H1 (cell line): ENCODE measurements around the gene BLOC1S3. TPM values are rescaled to one million over a fixed set of nuclear protein-coding genes. Genes with fewer than 3 reads are reported as not detected.

Experiments
- CTCF ChIA-PET: fragments of 300-600 bp; sonication (Branson Sonifier 250); formaldehyde crosslinking; loops from one replicate; lab custom pipeline; 2021; ENCODE audit not compliant: partially characterized antibody; lab: Charles Lee
- POLR2A ChIA-PET: fragments of 300-600 bp; sonication (Branson Sonifier 250); formaldehyde crosslinking; loops from one replicate; lab custom pipeline; 2021; ENCODE audit warnings: inconsistent platforms; ENCODE audit not compliant: partially characterized antibody; lab: Charles Lee
- DNase-seq, 2 experiments: peaks; one replicate each; pipeline versions ENCODE4 v3.0.0 to v3.0.0-alpha.2; 2010 to 2022; ENCODE audit warnings: low spot score in 2 of 2, low read depth in 1 of 2, mixed read lengths in 1 of 2
- FAIRE-seq: peaks from 2 replicates; lab custom pipeline; 2011; peaks lifted over from hg19 to GRCh38; lab: Jason Lieb, UNC
- H2AFZ ChIP-seq: 2 replicates; pipeline ENCODE4 v1.8.1; 2012; ENCODE audit warnings: low read length, inconsistent platforms
- H2AK5ac ChIP-seq: 2 replicates; pipeline ENCODE4 v1.6.1; 2013; ENCODE audit warnings: low read depth, low read length
- H2BK120ac ChIP-seq: replicated peaks from 2 replicates; pipeline ENCODE3; 2013; ENCODE audit warnings: low read depth, low read length, inconsistent platforms
- H2BK12ac ChIP-seq: 2 replicates; pipeline ENCODE4 v1.6.1; 2013; ENCODE audit warnings: low read depth, low read length
- H2BK15ac ChIP-seq: 2 replicates; pipeline ENCODE4 v1.6.1; 2013; ENCODE audit warnings: low read length
- H2BK20ac ChIP-seq: 2 replicates; pipeline ENCODE4 v1.6.1; 2013; ENCODE audit warnings: low read length
- H2BK5ac ChIP-seq: 2 replicates; pipeline ENCODE4 v1.6.1; 2013; ENCODE audit warnings: low read depth, low read length
- H3K14ac ChIP-seq: 2 replicates; pipeline ENCODE4 v1.6.1; 2013; ENCODE audit warnings: inconsistent platforms; ENCODE audit not compliant: insufficient read length
- H3K18ac ChIP-seq: 2 replicates; pipeline ENCODE4 v1.6.1; 2013; ENCODE audit warnings: low read length; ENCODE audit errors: extremely low read depth
- H3K23ac ChIP-seq: 2 replicates; pipeline ENCODE4 v1.6.1; 2013; ENCODE audit warnings: inconsistent platforms; ENCODE audit not compliant: insufficient read length
- H3K23me2 ChIP-seq: 2 replicates; pipeline ENCODE4 v1.6.1; 2013; ENCODE audit warnings: low read depth, low read length
- H3K27ac ChIP-seq: 2 replicates; pipeline ENCODE4 v1.6.1; 2011; ENCODE audit warnings: low read depth, low read length, inconsistent platforms
- H3K27me3 ChIP-seq, 4 experiments: replicated peaks in 1 of 4; 1 replicate in 1 of 4; 2 replicates in 3 of 4; pipeline versions ENCODE4 v1.6.1 to v1.8.1; 2011 to 2013; ENCODE audit warnings: low read length in 3 of 4, mild to moderate bottlenecking in 3 of 4, inconsistent platforms in 2 of 4, mixed read lengths in 2 of 4, moderate library complexity in 1 of 4; ENCODE audit not compliant: control insufficient read depth in 3 of 4, insufficient read depth in 3 of 4; ENCODE audit errors: extremely low read depth in 1 of 4
- H3K36me3 ChIP-seq, 4 experiments: 2 replicates each; pipeline versions ENCODE4 v1.6.1 to v1.8.1; 2011 to 2013; ENCODE audit warnings: mild to moderate bottlenecking in 4 of 4, low read length in 3 of 4, moderate library complexity in 2 of 4, control low read depth in 1 of 4, inconsistent platforms in 1 of 4; ENCODE audit not compliant: insufficient read depth in 4 of 4, control insufficient read depth in 2 of 4
- H3K4ac ChIP-seq: replicated peaks from 2 replicates; pipeline ENCODE3; 2013; ENCODE audit warnings: low read length, low read depth, mixed read lengths, inconsistent platforms; ENCODE audit not compliant: insufficient read length
- H3K4me1 ChIP-seq, 4 experiments: replicated peaks in 1 of 4; 1 replicate in 1 of 4; 2 replicates in 3 of 4; pipeline versions ENCODE4 v1.6.1 to v1.8.1; 2011 to 2013; ENCODE audit warnings: low read length in 3 of 4, inconsistent platforms in 2 of 4, mixed read lengths in 1 of 4; ENCODE audit not compliant: insufficient read depth in 4 of 4, control insufficient read depth in 3 of 4
- H3K4me2 ChIP-seq, 2 experiments: 2 replicates each; pipeline versions ENCODE4 v1.6.1 to v1.8.1; 2011 to 2013; ENCODE audit warnings: low read depth in 2 of 2, low read length in 2 of 2, control low read depth in 1 of 2, inconsistent platforms in 1 of 2, mild to moderate bottlenecking in 1 of 2; ENCODE audit not compliant: insufficient read depth in 1 of 2
- H3K4me3 ChIP-seq, 4 experiments: fragments of 200-600, 300-600 bp in 1 of 4; sonication (generic), shearing (Covaris generic), sonication (Bioruptor Twin) in 1 of 4; 2 replicates each; pipeline versions ENCODE4 v1.5.1 to v1.8.1; 2011 to 2016; ENCODE audit warnings: low read length in 4 of 4, low read depth in 3 of 4, control low read depth in 2 of 4, inconsistent platforms in 2 of 4, mild to moderate bottlenecking in 2 of 4, mixed read lengths in 1 of 4, moderate library complexity in 1 of 4; ENCODE audit not compliant: insufficient read depth in 2 of 4; ENCODE audit errors: extremely low read depth in 1 of 4
- H3K56ac ChIP-seq: replicated peaks from 2 replicates; pipeline ENCODE3; 2013; ENCODE audit warnings: low read depth, mild to moderate bottlenecking, mixed read lengths, low read length, inconsistent platforms; ENCODE audit not compliant: insufficient read length
- H3K79me1 ChIP-seq: 2 replicates; pipeline ENCODE4 v1.6.1; 2013; ENCODE audit warnings: low read depth, low read length, control low read depth
- H3K79me2 ChIP-seq, 2 experiments: 2 replicates each; pipeline versions ENCODE4 v1.6.1 to v1.8.1; 2012 to 2013; ENCODE audit warnings: low read length in 2 of 2, mild to moderate bottlenecking in 2 of 2, inconsistent platforms in 1 of 2; ENCODE audit not compliant: insufficient read depth in 2 of 2, control insufficient read depth in 1 of 2
- H3K9ac ChIP-seq, 4 experiments: replicated peaks in 1 of 4; 1 replicate in 1 of 4; 2 replicates in 3 of 4; pipeline versions ENCODE4 v1.6.1 to v1.8.1; 2011 to 2013; ENCODE audit warnings: low read depth in 3 of 4, low read length in 3 of 4, control low read depth in 2 of 4, mild to moderate bottlenecking in 2 of 4, moderate library complexity in 2 of 4, inconsistent platforms in 1 of 4; ENCODE audit errors: extremely low read depth in 1 of 4
- H3K9me3 ChIP-seq, 2 experiments: 2 replicates each; pipeline versions ENCODE4 v1.6.1 to v1.8.1; 2012 to 2013; ENCODE audit warnings: mild to moderate bottlenecking in 2 of 2, moderate library complexity in 2 of 2, control low read depth in 1 of 2, inconsistent platforms in 1 of 2, low read depth in 1 of 2, low read length in 1 of 2, mixed read lengths in 1 of 2; ENCODE audit not compliant: insufficient read depth in 2 of 2
- H4K20me1 ChIP-seq, 2 experiments: replicated peaks in 1 of 2; 2 replicates each; pipeline versions ENCODE3 to v1.8.1; 2011 to 2013; ENCODE audit warnings: inconsistent platforms in 2 of 2, low read length in 2 of 2, mild to moderate bottlenecking in 1 of 2; ENCODE audit not compliant: insufficient read depth in 2 of 2, control insufficient read depth in 1 of 2
- H4K5ac ChIP-seq: 2 replicates; pipeline ENCODE4 v1.6.1; 2013; ENCODE audit warnings: low read length, low read depth, mixed read lengths, inconsistent platforms; ENCODE audit not compliant: insufficient read length
- H4K8ac ChIP-seq: 2 replicates; pipeline ENCODE4 v1.8.0; 2013; ENCODE audit warnings: mild to moderate bottlenecking, moderate library complexity, low read length, inconsistent platforms; ENCODE audit not compliant: insufficient read depth; ENCODE audit errors: extremely low read depth
- H4K91ac ChIP-seq: replicated peaks from 2 replicates; pipeline ENCODE3; 2013; ENCODE audit warnings: low read length, mixed read lengths, inconsistent platforms; ENCODE audit not compliant: insufficient read length
- CBX8 ChIP-seq: fragments of 300-800, 300-1000 bp; sonication (generic); IDR thresholded peaks from 2 replicates; pipeline ENCODE4 v1.7.1; 2016; ENCODE audit warnings: low read depth, low read length, borderline replicate concordance
- FOSL1 ChIP-seq: IDR thresholded peaks from 2 replicates; pipeline ENCODE4 v1.6.1; 2011; ENCODE audit warnings: mild to moderate bottlenecking, low read depth, low read length, moderate library complexity; ENCODE audit not compliant: insufficient read depth
- KDM1A ChIP-seq: fragments of 200-600, 300-600 bp; sonication (generic); IDR thresholded peaks from 2 replicates; pipeline ENCODE4 v1.7.1; 2016; ENCODE audit warnings: mild to moderate bottlenecking, low read length, borderline replicate concordance
- KDM4A ChIP-seq: IDR thresholded peaks from one replicate; pipeline ENCODE4 v1.7.1; 2012; ENCODE audit warnings: low read depth, mild to moderate bottlenecking, moderate library complexity, low read length, inconsistent platforms; ENCODE audit not compliant: severe bottlenecking
- SIRT6 ChIP-seq: IDR thresholded peaks from one replicate; pipeline ENCODE4 v1.7.1; 2012; ENCODE audit warnings: low read length, inconsistent platforms
- SP2 ChIP-seq: IDR thresholded peaks from 2 replicates; pipeline ENCODE4 v1.6.1; 2012; ENCODE audit warnings: mild to moderate bottlenecking, low read length, inconsistent platforms
- WGBS, 2 experiments: shearing (Covaris generic) in 1 of 2; methylation state at CpG; one replicate each; pipeline versions ENCODE4 v1.1.6 to v1.1.7; 2013 to 2015; ENCODE audit warnings: low lambda C conversion rate in 2 of 2, mixed read lengths in 2 of 2, inconsistent platforms in 1 of 2, low coverage in 1 of 2, missing lambda C conversion rate in 1 of 2; ENCODE audit not compliant: insufficient replicate concordance in 2 of 2, insufficient coverage in 1 of 2, insufficient read length in 1 of 2; ENCODE audit errors: extremely low coverage in 1 of 2, missing lambda C conversion rate in 1 of 2; 5-methylcytosine and 5-hydroxymethylcytosine counted together
- polyA plus RNA-seq, 7 experiments: library from polyadenylated mRNA; depleted of rRNA in 3 of 7; stranded (reverse) in 5 of 7; unstranded in 2 of 7; fragments of >200 nt in 5 of 7; fragments of 200-250 nt in 2 of 7; gene quantifications; 1 replicate in 5 of 7; 2 replicates in 1 of 7; 4 replicates in 1 of 7; pipeline versions ENCODE4 v1.2.1 to v1.2.3, GENCODE V29; 2011 to 2013; ENCODE audit warnings: missing spikeins in 2 of 7, mixed read lengths in 2 of 7
- total RNA-seq: library from RNA; stranded (reverse); fragmentation: NEBNext Ultra II Directional; extraction: Animal tissue kit (Norgen Biotek cat#: 25700); gene quantifications from 2 replicates; pipeline ENCODE4 v1.2.1, GENCODE V29; 2021
- TF ChIP-seq, protein P1 (sequence below): IDR thresholded peaks from 2 replicates; pipeline ENCODE4 v1.6.1; 2012; ENCODE audit warnings: inconsistent platforms

The BLOC1S3 gene
- total and polyA plus RNA-seq, 2 of the 8 experiments (the other 6 are each of a cell fraction or from before 2014, with no cell fraction given) = 6.0 to 6.1 TPM

DNA sequence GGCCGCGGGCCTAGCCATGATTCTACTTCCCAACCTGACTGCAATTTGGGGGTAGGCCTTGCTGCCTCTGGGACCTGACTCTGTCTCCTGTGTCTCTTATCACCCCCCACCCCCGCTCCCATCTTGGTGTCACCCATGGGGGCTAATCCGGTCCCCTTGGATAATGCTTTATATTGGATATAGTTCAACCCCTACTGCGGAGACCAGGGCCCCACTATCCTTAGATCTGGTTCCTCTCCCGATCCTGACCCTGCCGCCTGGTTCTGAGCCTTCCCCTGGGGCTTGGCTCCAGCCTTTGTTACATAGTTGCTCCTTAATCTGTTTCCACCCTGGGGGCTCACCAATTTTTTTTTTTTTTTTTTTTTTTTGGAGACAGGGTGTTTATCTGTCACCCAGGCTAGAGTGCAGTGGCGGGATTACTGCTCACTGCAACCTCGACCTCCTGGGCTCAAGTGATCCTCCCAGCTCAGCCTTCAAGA is 1.3 kb downstream of the BLOC1S3 start:
- no peak overlapping the region for H3K14ac ChIP-seq
- H3K27me3 ChIP-seq = no peaks in the 10 kb centered on the region
- no peak overlapping the region for H2AK5ac ChIP-seq
- ChIA-PET CTCF (interaction anchor here (0.6 to 2.0 kb wide), 5 partner anchors 16 to 1089 kb away, joined by 3 to 6 read pairs (median 4); no protein-coding TSS in a partner anchor), POLR2A (interaction anchor here (1.0 to 1.4 kb wide), 4 partner anchors 10 to 88 kb away, joined by 3 to 5 read pairs (median 4); no protein-coding TSS in a partner anchor)
- no peak overlapping the region for H4K91ac ChIP-seq
- H3K79me1 ChIP-seq = peaks cover 5% of the 10 kb centered on the region
- H4K20me1 ChIP-seq = peaks cover 2% of the 10 kb centered on the region in 2 experiments
- H3K4me2 ChIP-seq = peak overlapping the region; percentile 43 to 91
- TF ChIP-seq KDM1A = no peak
- TF ChIP-seq KDM4A = no peak
- no peak for TF ChIP-seq CBX8
- TF ChIP-seq, protein P1, sequence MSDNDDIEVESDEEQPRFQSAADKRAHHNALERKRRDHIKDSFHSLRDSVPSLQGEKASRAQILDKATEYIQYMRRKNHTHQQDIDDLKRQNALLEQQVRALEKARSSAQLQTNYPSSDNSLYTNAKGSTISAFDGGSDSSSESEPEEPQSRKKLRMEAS = no peak
- TF ChIP-seq SP2 = no peak
- TF ChIP-seq FOSL1 = no peak
- no peak for TF ChIP-seq SIRT6
- peak overlapping the region; percentile 68 to 97 (median 88) for H3K4me3 ChIP-seq
- peak overlapping the region; percentile 52 for H4K8ac ChIP-seq
- no peak overlapping the region for H2AFZ ChIP-seq
- H3K18ac ChIP-seq = no peak overlapping the region
- no peak overlapping the region for H2BK20ac ChIP-seq
- no peak overlapping the region for H2BK5ac ChIP-seq
- 69% methylated on average over 6 of the region's 9 CpGs; no CpG with 5 or more reads in 1 of the 2 experiments for WGBS, 2 experiments
- peaks cover 0 to 9% of the 10 kb centered on the region in 2 experiments; a peak in 1 of 4 replicates for H3K79me2 ChIP-seq
- H3K9ac ChIP-seq = peak overlapping the region in 2 of 4 experiments; percentile 16 to 53; a peak in 3 of 7 replicates
- DNase-seq (no peak), FAIRE-seq (no peak)
- H3K27ac ChIP-seq = no peak overlapping the region
- H3K56ac ChIP-seq = no peak overlapping the region
- H3K36me3 ChIP-seq = no peaks in the 10 kb centered on the region
- H2BK15ac ChIP-seq = no peak overlapping the region
- H3K4me1 ChIP-seq = peaks cover 0 to 5% (median 0%) of the 10 kb centered on the region in 4 experiments; a peak in 5 of 7 replicates
- peaks cover 9% of the 10 kb centered on the region for H3K23me2 ChIP-seq
- H4K5ac ChIP-seq = no peak overlapping the region
- H2BK12ac ChIP-seq = no peak overlapping the region
- H2BK120ac ChIP-seq = no peak overlapping the region
- no peak overlapping the region for H3K23ac ChIP-seq
- no peaks in the 10 kb centered on the region for H3K9me3 ChIP-seq
- no peak overlapping the region for H3K4ac ChIP-seq
